SK-N-SH (cell line): ENCODE measurements around the gene ARHGAP6.

Experiments
- CHD2 ChIP-seq: fragments of 150-350 bp; IDR thresholded peaks from 2 replicates; pipeline ENCODE4 v1.6.1; 2018; ENCODE audit warnings: low read length; ENCODE audit not compliant: partially characterized antibody
- CTCF ChIP-seq: fragments of 200-600 bp; sonication (generic); IDR thresholded peaks from 2 replicates; pipeline ENCODE4 v1.6.1; 2017; ENCODE audit warnings: antibody characterized with exemption, mild to moderate bottlenecking, moderate library complexity
- FOSL2 ChIP-seq: IDR thresholded peaks from 2 replicates; pipeline ENCODE4 v1.4.0; 2012; ENCODE audit warnings: low read depth, mild to moderate bottlenecking, moderate library complexity, borderline replicate concordance
- FOXJ3 ChIP-seq: sonication (generic); formaldehyde crosslinking; IDR thresholded peaks from 2 replicates; pipeline ENCODE4 v1.5.1; 2020; ENCODE audit warnings: mild to moderate bottlenecking, missing genetic modification reagents
- FOXM1 ChIP-seq: IDR thresholded peaks from 2 replicates; pipeline ENCODE4 v1.4.0; 2012; ENCODE audit warnings: low read depth, mild to moderate bottlenecking
- NRF1 ChIP-seq: IDR thresholded peaks from 2 replicates; pipeline ENCODE4 v1.6.1; 2012; ENCODE audit warnings: low read depth, mild to moderate bottlenecking, low read length
- SIN3A ChIP-seq: IDR thresholded peaks from 2 replicates; pipeline ENCODE4 v1.6.1; 2012; ENCODE audit warnings: low read depth, mild to moderate bottlenecking, low read length, moderate library complexity, borderline replicate concordance
- SMC3 ChIP-seq: IDR thresholded peaks from 2 replicates; pipeline ENCODE4 v1.6.1; 2012; ENCODE audit warnings: low read depth, low read length, improper control_type of control experiment
- TEAD4 ChIP-seq: IDR thresholded peaks from 2 replicates; pipeline ENCODE4 v1.4.0; 2012; ENCODE audit warnings: mild to moderate bottlenecking, borderline replicate concordance; ENCODE audit not compliant: insufficient read depth
- USF2 ChIP-seq: fragments of 150-350 bp; IDR thresholded peaks from 2 replicates; pipeline ENCODE4 v1.6.1; 2017; ENCODE audit warnings: antibody characterized with exemption, low read length, low read depth, borderline replicate concordance
- ZBTB33 ChIP-seq: IDR thresholded peaks from 2 replicates; pipeline ENCODE4 v1.4.0; 2012; ENCODE audit warnings: low read depth, borderline replicate concordance

GRCh38 chrX:11130136-11130535, 535.6 kb downstream of the ARHGAP6 start:
- TF ChIP-seq USF2 (no peak), CTCF (no peak), ZBTB33 (no peak), SMC3 (no peak), CHD2 (no peak), FOXJ3 (CRISPR knock-in tag) (no peak), NRF1 (no peak), SIN3A (no peak), FOXM1 (no peak), TEAD4 (no peak), FOSL2 (no peak)
